C4-2B (cell line): ENCODE results near the gene HDHD5.
A peak's percentile ranks its signal among the peaks of the same experiment; 100 is the strongest.

Experiments used
- H3K27ac ChIP-seq: fragments of 450-650 bp; 2 replicates; pipeline ENCODE4 v1.5.1; 2017
- ZFX ChIP-seq: fragments of 450-650 bp; IDR thresholded peaks from 2 replicates; pipeline ENCODE4 v1.6.1; 2017
- TF ChIP-seq, protein P1 (sequence below): fragments of 450-650 bp; conservative IDR thresholded peaks from 2 replicates; pipeline ENCODE4 v1.5.1; 2017; ENCODE audit warnings: mild to moderate bottlenecking

Gene HDHD5

GRCh38 chr22:17118342-17118741 lies 40.7 kb downstream of the HDHD5 start:
- TF ChIP-seq ZFX, result no peak
- TF ChIP-seq, protein P1, sequence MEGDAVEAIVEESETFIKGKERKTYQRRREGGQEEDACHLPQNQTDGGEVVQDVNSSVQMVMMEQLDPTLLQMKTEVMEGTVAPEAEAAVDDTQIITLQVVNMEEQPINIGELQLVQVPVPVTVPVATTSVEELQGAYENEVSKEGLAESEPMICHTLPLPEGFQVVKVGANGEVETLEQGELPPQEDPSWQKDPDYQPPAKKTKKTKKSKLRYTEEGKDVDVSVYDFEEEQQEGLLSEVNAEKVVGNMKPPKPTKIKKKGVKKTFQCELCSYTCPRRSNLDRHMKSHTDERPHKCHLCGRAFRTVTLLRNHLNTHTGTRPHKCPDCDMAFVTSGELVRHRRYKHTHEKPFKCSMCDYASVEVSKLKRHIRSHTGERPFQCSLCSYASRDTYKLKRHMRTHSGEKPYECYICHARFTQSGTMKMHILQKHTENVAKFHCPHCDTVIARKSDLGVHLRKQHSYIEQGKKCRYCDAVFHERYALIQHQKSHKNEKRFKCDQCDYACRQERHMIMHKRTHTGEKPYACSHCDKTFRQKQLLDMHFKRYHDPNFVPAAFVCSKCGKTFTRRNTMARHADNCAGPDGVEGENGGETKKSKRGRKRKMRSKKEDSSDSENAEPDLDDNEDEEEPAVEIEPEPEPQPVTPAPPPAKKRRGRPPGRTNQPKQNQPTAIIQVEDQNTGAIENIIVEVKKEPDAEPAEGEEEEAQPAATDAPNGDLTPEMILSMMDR, result no peak
- H3K27ac ChIP-seq, result no peak overlapping the region

DNA sequence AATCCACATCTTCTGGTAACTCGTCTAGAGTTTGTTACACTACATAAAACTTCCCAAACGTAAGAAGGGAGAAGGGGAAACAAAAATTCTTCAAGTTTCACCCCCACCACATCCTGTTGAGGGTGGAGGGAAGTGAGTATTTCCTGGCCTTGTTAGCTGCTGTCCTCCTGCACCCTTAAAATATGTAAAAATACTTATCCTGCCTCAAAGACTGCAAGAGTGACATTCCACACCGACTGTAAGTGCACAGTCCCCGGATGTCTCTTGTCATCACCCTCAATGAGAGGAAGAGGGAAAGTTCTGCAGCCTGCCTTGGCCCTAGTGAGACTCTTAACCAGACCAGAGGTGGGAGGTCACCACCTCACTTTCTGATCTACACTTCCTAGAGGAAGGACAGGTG lies 41.2 kb downstream of the HDHD5 start:
- no peak overlapping the region for H3K27ac ChIP-seq
- TF ChIP-seq ZFX, result no peak
- TF ChIP-seq, protein P1, result no peak

DNA sequence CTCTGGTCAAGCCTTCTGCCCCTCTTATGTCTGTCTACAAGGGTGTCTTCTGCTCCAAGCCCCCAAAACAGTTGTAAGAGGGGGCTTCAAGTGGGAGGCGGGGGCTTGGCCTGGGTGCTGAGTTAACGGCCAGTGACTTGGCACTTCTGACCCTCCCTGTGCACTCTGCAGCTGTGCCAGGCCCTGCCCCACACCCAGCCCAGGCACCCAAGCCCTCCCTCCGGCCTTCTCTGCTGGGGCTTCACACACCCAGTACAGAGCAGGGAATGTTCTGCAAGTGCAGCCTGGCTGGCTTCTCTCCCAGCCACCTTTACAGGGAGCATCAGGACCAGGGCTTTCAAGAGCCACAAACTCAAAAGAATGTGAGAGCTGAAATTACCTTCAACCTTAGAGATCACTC lies 41.7 kb downstream of the HDHD5 start:
- H3K27ac ChIP-seq, result peak overlapping the region; percentile 24
- TF ChIP-seq, protein P1, result no peak
- no peak for TF ChIP-seq ZFX

DNA sequence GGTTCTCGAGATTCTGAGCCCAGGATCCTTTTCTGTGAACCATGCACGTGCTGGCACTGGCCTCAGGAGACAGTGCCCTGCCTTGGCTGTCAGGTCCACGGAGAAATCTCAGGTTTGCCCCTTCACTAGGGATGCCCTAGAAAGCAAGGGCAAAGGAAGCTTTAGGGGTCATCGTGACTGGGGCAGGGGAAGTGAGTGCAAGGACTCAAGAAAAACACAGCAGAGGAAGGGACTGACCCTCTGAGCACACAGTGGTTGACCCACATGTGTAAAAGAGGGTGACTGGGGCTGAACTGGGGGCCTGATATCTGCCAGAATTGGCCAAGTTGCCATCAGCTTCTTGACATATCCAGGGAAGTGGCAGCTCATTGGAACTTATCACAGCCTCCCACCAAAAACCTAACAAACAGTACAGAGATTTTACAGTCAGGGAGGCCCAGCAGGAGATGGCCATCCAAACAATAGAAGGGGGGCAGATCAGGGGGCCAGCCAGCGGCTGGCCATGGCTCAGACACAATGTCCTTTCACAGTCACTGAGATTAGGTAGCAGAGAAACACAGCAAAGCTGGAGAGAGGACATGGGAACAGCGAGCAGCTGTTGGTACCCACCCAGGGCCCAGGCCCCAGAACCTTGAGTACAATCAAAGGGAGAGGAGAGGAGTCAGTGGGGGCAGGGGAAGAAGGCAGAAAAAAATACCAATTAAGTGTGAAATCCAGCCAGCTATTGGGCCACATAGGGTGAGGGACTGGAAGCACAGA lies 42.3 kb downstream of the HDHD5 start:
- H3K27ac ChIP-seq, result peak overlapping the region; percentile 24
- TF ChIP-seq ZFX, result no peak
- TF ChIP-seq, protein P1, result no peak

GRCh38 chr22:17115945-17116565 lies 43.0 kb downstream of the HDHD5 start:
- peak overlapping the region; percentile 24 for H3K27ac ChIP-seq
- TF ChIP-seq ZFX, result no peak
- TF ChIP-seq, protein P1, result no peak

DNA sequence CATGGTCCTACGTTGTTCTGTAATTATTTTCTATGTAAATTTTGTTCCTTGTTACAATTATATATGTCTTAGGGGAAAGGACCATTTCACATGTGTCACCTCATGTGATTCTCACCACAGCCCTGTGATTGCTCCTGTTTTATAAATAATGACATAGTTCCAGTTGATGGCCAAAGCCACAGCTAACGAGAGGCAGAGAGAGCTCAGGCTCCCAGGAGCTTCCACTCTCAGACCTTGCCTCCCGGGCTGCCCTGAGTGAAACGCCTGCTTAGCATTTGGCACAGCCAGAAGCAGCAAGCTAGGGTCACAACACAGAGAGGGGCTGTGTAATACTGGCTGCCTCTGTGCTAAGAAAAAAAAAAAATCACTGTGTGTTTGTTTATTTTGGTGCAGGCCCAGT lies 43.8 kb downstream of the HDHD5 start:
- H3K27ac ChIP-seq, result peak overlapping the region; percentile 20; the same call in 1 of the 2 replicates

GRCh38 chr22:17114898-17115235 lies 44.2 kb downstream of the HDHD5 start:
- TF ChIP-seq, protein P1, result no peak
- TF ChIP-seq ZFX, result no peak

More for the DNA sequence above, 43.8 kb downstream of the HDHD5 start:
- TF ChIP-seq ZFX, result no peak
- TF ChIP-seq, protein P1, result no peak

More at GRCh38 chr22:17114898-17115235, 44.2 kb downstream of the HDHD5 start:
- no peak overlapping the region for H3K27ac ChIP-seq
